GM12865 (cell line): Measurements from ENCODE around the gene CCDC124.

Experiments used
- DNase-seq: peaks from one replicate; pipeline ENCODE4 v3.0.0; 2010; ENCODE audit warnings: low read depth
- H3K4me3 ChIP-seq: 2 replicates; pipeline ENCODE4 v1.5.1; 2011; ENCODE audit warnings: mild to moderate bottlenecking, low read depth, low read length, control low read depth
- TF ChIP-seq, protein P1 (sequence below): IDR thresholded peaks from 2 replicates; pipeline ENCODE4 v1.5.1; 2011; ENCODE audit warnings: low read length, control low read depth, low read depth, inconsistent platforms; ENCODE audit not compliant: insufficient read depth; ENCODE audit errors: missing control alignments

The CCDC124 gene

DNA sequence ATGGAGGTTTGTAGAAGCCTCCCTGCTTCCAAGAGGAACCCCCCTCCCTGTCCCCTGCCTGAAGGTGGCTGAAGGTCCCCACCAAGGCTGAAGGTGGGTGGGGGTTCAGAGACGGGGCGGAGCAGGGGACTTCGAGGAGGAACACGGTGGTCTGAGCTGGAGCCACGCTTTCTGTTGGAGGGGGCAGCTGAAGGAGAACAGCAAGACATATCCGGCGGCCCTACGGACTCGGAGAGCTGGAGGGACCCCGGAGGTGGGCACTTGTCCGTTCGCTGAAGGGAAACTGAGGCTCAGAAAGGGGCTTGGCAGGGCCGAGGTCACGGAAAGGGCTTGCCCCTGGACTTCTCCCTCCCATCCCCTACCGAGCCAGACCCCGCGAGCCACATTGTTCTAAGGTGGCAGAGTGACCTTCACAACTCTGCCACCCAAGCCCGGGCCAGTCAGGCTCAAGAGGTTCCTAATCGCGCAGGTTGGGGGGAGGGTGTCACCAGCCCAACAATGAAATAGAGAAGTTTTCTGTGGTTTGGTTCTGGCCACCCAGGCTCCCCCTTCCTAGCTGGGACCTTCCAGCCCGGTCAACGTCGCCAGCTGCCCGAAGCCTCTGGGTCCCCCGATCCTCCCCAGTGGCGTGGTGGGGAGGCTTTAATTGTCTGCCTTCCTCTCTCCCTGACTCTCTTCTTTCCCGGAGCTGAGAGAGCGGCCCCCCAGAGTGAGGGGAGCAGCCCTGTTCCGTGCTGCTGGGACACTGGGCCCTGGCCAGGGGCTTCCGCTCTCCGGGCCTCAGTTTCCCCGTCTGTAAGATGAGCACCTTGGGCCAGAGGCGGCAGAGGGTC is 18.6 kb downstream of the CCDC124 start:
- DNase-seq = peak; percentile 56
- TF ChIP-seq, protein P1, sequence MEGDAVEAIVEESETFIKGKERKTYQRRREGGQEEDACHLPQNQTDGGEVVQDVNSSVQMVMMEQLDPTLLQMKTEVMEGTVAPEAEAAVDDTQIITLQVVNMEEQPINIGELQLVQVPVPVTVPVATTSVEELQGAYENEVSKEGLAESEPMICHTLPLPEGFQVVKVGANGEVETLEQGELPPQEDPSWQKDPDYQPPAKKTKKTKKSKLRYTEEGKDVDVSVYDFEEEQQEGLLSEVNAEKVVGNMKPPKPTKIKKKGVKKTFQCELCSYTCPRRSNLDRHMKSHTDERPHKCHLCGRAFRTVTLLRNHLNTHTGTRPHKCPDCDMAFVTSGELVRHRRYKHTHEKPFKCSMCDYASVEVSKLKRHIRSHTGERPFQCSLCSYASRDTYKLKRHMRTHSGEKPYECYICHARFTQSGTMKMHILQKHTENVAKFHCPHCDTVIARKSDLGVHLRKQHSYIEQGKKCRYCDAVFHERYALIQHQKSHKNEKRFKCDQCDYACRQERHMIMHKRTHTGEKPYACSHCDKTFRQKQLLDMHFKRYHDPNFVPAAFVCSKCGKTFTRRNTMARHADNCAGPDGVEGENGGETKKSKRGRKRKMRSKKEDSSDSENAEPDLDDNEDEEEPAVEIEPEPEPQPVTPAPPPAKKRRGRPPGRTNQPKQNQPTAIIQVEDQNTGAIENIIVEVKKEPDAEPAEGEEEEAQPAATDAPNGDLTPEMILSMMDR = no peak
- peak overlapping the region; percentile 41 for H3K4me3 ChIP-seq

DNA sequence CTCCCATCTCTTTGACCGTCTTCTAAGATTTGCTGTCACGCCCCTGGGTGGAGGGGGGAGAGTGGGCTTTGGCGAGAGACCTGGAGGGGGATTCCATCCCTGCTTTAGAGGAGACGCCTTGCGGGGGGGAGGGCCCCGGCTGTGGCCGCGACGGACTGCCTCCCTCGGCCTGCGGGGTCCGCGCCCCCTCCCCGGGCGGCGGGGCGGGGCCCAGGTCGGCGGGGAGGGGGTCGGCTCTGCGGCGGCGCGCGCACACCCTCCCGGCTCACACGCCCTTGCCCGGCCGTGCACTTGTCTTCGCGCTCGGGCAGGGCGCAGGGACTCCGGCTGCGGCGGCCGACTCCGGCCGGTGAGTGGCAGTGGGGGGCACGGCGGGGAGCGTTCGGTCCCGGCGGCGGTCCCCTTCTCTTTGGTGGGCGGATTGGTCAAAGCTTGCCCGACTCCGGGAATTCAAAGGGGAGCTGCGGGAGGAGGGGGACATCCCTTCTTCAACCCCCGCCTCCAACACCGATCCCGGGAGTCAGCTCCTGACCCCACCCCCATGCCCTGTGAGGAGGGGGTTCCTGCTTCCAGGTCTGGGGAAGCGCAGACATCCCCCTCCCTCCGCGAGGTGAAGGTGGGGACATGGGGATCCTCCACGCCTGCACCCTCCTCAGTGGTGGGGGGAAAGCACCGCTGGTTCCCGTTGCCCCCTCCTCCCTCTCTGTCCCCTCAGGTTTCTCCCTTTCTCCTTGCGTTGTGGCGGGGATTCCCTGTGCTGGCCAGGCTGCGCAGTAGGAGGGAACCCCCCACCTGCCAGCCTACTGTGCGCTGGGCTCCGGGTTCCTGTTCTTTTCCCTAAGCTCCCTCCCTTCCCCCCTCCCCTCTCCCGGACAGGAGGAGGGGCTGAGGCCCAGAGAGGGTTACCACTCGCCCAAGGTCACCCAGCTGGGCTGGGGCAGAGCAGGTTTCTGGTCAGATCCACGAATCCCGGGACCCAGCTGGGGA is 19.5 kb downstream of the CCDC124 start:
- no peak for DNase-seq

DNA sequence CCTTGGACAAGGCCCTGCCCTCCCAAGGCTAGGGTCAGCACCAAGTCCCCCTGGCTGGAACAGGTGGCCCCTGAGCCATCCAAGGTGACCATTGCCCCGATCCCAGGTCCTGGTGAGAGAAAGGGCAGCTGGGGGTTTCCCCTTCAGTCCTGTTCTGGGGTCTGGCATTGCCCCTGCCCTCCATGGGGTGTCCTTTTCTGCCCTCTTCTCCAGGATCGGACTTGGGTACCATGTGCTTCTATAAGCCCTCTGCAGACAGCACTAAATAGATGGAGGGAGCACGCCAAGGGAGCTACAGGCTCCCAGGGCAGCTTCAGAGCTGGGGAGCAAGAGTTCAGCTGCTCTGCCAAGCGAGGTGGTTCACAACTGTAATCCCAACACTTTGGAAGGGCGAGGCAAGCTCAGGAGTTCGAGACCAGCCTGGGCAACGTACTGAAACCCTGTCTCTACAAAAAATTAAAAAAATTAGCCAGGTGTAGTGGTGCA is 20.5 kb downstream of the CCDC124 start:
- TF ChIP-seq, protein P1 = no peak
- DNase-seq = no peak
- H3K4me3 ChIP-seq = no peak overlapping the region; the same call in 1 of the 2 replicates

More for the DNA sequence above, 19.5 kb downstream of the CCDC124 start:
- peak overlapping the region; percentile 53 for H3K4me3 ChIP-seq
- TF ChIP-seq, protein P1 = no peak

DNA sequence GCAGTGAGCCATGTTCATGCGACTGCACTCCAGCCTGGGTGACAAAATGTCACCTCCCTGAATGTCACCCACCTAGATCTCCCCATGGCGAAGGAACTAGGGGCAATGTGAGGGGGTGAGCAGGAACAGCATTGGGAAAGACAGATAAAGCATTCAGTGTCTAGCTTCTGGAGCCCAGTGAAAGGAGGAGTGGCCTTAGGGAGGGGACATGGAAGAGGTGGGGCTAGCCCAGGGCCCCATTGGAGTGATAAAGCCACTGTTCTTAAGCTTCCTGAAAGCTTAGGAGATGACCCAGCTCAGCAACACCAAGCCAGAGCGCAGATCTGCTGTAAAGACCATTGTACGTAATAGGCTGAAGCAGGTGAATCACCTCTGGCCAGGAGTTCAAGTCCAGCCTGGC is 21.1 kb downstream of the CCDC124 start:
- no peak for DNase-seq
- TF ChIP-seq, protein P1 = no peak
- H3K4me3 ChIP-seq = no peak overlapping the region

DNA sequence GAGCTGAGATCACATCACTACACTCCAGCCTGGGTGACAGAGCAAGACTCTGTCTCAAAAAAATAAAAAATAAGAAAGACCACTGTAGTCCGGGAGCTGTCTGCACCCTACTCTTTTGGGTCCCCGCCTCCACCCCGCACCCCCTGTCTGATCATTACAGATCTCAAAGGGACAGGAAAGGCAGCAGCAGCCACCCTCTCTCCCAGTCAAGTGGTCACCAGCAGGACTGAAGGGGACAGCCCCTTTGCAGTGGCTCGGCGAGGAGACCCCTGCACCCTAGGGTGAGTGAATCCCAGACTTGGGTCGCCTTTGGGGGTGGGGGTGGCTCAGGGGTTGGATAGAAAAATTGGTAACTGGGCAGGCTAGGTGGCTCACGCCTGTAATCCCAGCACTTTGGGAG is 21.6 kb downstream of the CCDC124 start:
- no peak for DNase-seq
- no peak overlapping the region for H3K4me3 ChIP-seq
- TF ChIP-seq, protein P1 = no peak

DNA sequence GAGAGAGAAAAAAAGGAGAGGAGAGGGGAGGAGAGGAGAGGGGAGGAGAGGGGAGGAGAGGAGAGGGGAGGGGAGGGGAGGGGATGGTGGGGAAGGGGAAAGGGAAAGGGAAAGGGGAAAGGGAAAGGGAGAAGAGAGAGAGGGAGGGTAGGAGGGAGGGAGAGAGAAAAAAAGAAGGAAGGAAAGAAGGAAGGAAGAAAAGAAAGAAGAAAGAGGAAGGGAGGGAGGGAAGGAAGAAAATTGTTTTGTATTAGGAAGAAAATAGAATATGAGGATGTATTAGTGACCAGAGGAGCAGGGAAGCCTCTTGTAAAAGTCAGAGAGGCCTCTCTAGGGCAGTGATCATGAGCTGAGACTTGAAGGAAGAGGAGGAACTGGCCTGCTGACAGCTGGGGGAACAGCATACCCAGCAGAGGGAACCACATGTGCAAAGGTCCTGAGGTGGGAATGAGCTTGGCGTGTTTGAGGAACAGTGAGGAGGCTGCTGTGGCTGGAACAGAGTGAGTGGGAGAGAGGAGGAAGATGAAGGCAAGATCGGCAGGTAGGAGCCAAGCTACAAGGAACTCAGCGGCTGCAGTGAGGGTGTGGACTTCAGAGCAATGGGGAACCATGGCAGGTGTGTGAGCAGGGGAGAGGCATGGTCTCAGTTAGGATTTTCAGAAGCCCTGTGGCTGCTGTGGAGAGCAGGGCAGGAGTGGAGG is 24.5 kb downstream of the CCDC124 start:
- TF ChIP-seq, protein P1 = no peak
- no peak for DNase-seq
- H3K4me3 ChIP-seq = no peak overlapping the region
